ENCODE data around the gene SMYD2. TPM values are rescaled to one million over a fixed set of nuclear protein-coding genes. Genes with fewer than 3 reads are reported as not detected.

The SMYD2 gene
- total RNA-seq, 2 donors from 2014 or later = 13.8 to 22.4 TPM

GRCh38 chr1:214363386-214363785 lies 82.4 kb downstream of the SMYD2 start:
- Mint-ChIP-seq H3K27me3 (ENCODE audit: insufficient read depth) (no peaks in the 10 kb centered on the region), H3K27ac (no peak overlapping the region), H3K4me1 (peaks cover 5% of the 10 kb centered on the region), H3K36me3 (ENCODE audit: low read depth) (peaks cover 70% of the 10 kb centered on the region), H3K9me3 (no peaks in the 10 kb centered on the region), H3K4me3 (no peak overlapping the region)
- no peaks in the 10 kb centered on the region for H3K4me1 ChIP-seq (ENCODE audit: control insufficient read depth, insufficient read depth, low read length)
- 81 to 100% methylated on average over 2 to 3 of the region's 4 CpGs for WGBS, 2 experiments (ENCODE audit: insufficient coverage in 1 of 2, insufficient read length in 1 of 2)
- DNase-seq = no peak
- H3K9ac ChIP-seq (ENCODE audit: extremely low read depth, low read length, poor library complexity, severe bottlenecking) = no peak overlapping the region
- no peaks in the 10 kb centered on the region for H3K9me3 ChIP-seq (ENCODE audit: control insufficient read depth, low read length)
- TF ChIP-seq, protein P1, sequence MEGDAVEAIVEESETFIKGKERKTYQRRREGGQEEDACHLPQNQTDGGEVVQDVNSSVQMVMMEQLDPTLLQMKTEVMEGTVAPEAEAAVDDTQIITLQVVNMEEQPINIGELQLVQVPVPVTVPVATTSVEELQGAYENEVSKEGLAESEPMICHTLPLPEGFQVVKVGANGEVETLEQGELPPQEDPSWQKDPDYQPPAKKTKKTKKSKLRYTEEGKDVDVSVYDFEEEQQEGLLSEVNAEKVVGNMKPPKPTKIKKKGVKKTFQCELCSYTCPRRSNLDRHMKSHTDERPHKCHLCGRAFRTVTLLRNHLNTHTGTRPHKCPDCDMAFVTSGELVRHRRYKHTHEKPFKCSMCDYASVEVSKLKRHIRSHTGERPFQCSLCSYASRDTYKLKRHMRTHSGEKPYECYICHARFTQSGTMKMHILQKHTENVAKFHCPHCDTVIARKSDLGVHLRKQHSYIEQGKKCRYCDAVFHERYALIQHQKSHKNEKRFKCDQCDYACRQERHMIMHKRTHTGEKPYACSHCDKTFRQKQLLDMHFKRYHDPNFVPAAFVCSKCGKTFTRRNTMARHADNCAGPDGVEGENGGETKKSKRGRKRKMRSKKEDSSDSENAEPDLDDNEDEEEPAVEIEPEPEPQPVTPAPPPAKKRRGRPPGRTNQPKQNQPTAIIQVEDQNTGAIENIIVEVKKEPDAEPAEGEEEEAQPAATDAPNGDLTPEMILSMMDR (conservative IDR thresholded peaks at IDR 0.05) = no peak
- no peak overlapping the region for H3K4me3 ChIP-seq (ENCODE audit: low read length)
- H3K36me3 ChIP-seq (ENCODE audit: control insufficient read depth, insufficient read depth, low read length) = peaks cover 73% of the 10 kb centered on the region
- no peaks in the 10 kb centered on the region for H3K27me3 ChIP-seq (ENCODE audit: control insufficient read depth, insufficient read depth, low read length, poor library complexity, severe bottlenecking)
- no peak overlapping the region for H3K27ac ChIP-seq (ENCODE audit: low read depth, low read length)

DNA sequence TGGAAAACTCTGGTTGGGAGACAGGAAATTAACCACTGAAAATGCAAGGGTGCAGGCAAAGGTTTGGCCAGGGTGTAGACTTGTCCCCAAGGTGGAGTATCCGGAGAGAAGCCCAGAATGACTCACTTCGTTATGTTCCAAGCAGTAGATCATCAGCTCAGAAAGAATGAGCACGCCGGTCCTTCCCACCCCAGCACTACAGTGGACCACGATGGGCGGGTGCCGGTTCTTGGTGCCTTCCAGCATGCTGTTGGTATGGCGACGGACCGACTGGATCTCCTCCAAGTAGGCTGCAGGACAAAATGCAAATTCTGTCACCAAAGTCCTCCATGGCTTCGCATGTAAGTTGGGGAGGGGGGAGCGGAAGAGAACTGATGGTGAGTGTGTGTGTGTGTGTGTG lies 83.4 kb downstream of the SMYD2 start:
- no peak overlapping the region for H3K27ac Mint-ChIP-seq
- peaks cover 80% of the 10 kb centered on the region for H3K36me3 ChIP-seq (ENCODE audit: control insufficient read depth, insufficient read depth, low read length)
- WGBS, 2 experiments (ENCODE audit: insufficient coverage in 1 of 2, insufficient read length in 1 of 2) = 93 to 95% methylated on average over 8 to 12 of the region's 12 CpGs

GRCh38 chr1:214364786-214365295 lies 83.9 kb downstream of the SMYD2 start:
- H3K4me1 Mint-ChIP-seq = peaks cover 5% of the 10 kb centered on the region
- no peaks in the 10 kb centered on the region for H3K27me3 Mint-ChIP-seq (ENCODE audit: insufficient read depth)
- TF ChIP-seq, protein P1 (conservative IDR thresholded peaks at IDR 0.05) = no peak
- no peak for DNase-seq
- Histone ChIP-seq H3K9ac (ENCODE audit: extremely low read depth, low read length, poor library complexity, severe bottlenecking) (no peak overlapping the region), H3K4me3 (ENCODE audit: low read length) (no peak overlapping the region), H3K27ac (ENCODE audit: low read depth, low read length) (no peak overlapping the region), H3K27me3 (ENCODE audit: control insufficient read depth, insufficient read depth, low read length, poor library complexity, severe bottlenecking) (no peaks in the 10 kb centered on the region), H3K9me3 (ENCODE audit: control insufficient read depth, low read length) (no peaks in the 10 kb centered on the region), H3K4me1 (ENCODE audit: control insufficient read depth, insufficient read depth, low read length) (no peaks in the 10 kb centered on the region), H3K36me3 (ENCODE audit: control insufficient read depth, insufficient read depth, low read length) (peaks cover 81% of the 10 kb centered on the region)
- WGBS, 2 experiments (ENCODE audit: insufficient coverage in 1 of 2, insufficient read length in 1 of 2) = 95 to 100% methylated on average over 3 of the region's 4 CpGs
- H3K9me3 Mint-ChIP-seq = no peaks in the 10 kb centered on the region
- no peak overlapping the region for H3K4me3 Mint-ChIP-seq
- no peak overlapping the region for H3K27ac Mint-ChIP-seq
- H3K36me3 Mint-ChIP-seq (ENCODE audit: low read depth) = peaks cover 77% of the 10 kb centered on the region

More for the DNA sequence above, 83.4 kb downstream of the SMYD2 start:
- Histone ChIP-seq H3K9ac (ENCODE audit: extremely low read depth, low read length, poor library complexity, severe bottlenecking) (no peak overlapping the region), H3K27me3 (ENCODE audit: control insufficient read depth, insufficient read depth, low read length, poor library complexity, severe bottlenecking) (no peaks in the 10 kb centered on the region), H3K27ac (ENCODE audit: low read depth, low read length) (no peak overlapping the region), H3K4me1 (ENCODE audit: control insufficient read depth, insufficient read depth, low read length) (no peaks in the 10 kb centered on the region), H3K4me3 (ENCODE audit: low read length) (no peak overlapping the region), H3K9me3 (ENCODE audit: control insufficient read depth, low read length) (no peaks in the 10 kb centered on the region)
- Mint-ChIP-seq H3K4me1 (peaks cover 5% of the 10 kb centered on the region), H3K4me3 (no peak overlapping the region), H3K36me3 (ENCODE audit: low read depth) (peaks cover 77% of the 10 kb centered on the region), H3K9me3 (no peaks in the 10 kb centered on the region), H3K27me3 (ENCODE audit: insufficient read depth) (no peaks in the 10 kb centered on the region)
- DNase-seq = peak; percentile 38
- TF ChIP-seq, protein P1 (conservative IDR thresholded peaks at IDR 0.05) = no peak

Data from endodermal cell (in vitro differentiated cells).